GM23248 (cell line): Measurements from ENCODE around the gene MEG3. TPM values are rescaled to one million over a fixed set of nuclear protein-coding genes. Genes with fewer than 3 reads are reported as not detected.
A peak's percentile ranks its signal among the peaks of the same experiment; 100 is the strongest.

Experiments used
- DNase-seq: peaks from one replicate; pipeline ENCODE4 v3.0.0-alpha.2; 2015
- H2AFZ ChIP-seq: fragments of 200-600 bp; sonication (generic); 2 replicates; pipeline ENCODE4 v1.6.1; 2016; ENCODE audit warnings: antibody characterized with exemption
- H3F3A ChIP-seq: fragments of 200-600 bp; sonication (generic); 2 replicates; pipeline ENCODE4 v1.6.1; 2016; ENCODE audit warnings: mild to moderate bottlenecking, antibody characterized with exemption, mixed run types; ENCODE audit not compliant: insufficient read depth
- H3K27ac ChIP-seq: fragments of 200-600 bp; sonication (generic); 2 replicates; pipeline ENCODE4 v1.5.1; 2016; ENCODE audit warnings: mild to moderate bottlenecking
- H3K27me3 ChIP-seq: fragments of 200-600 bp; sonication (generic); replicated peaks from 2 replicates; pipeline ENCODE4 v1.6.1; 2016; ENCODE audit warnings: mild to moderate bottlenecking; ENCODE audit not compliant: insufficient read depth
- H3K36me3 ChIP-seq: fragments of 200-600 bp; sonication (generic); 2 replicates; pipeline ENCODE4 v1.6.1; 2016; ENCODE audit warnings: low read depth, mild to moderate bottlenecking
- H3K4me1 ChIP-seq: fragments of 200-600 bp; sonication (generic); 2 replicates; pipeline ENCODE4 v1.6.1; 2016; ENCODE audit warnings: mild to moderate bottlenecking; ENCODE audit not compliant: insufficient read depth
- H3K4me2 ChIP-seq: fragments of 200-600 bp; sonication (generic); one replicate; pipeline ENCODE4 v1.6.1; 2016; ENCODE audit warnings: mild to moderate bottlenecking; ENCODE audit not compliant: unreplicated experiment
- H3K4me3 ChIP-seq: fragments of 200-600 bp; sonication (generic); 2 replicates; pipeline ENCODE4 v1.5.1; 2016; ENCODE audit warnings: mild to moderate bottlenecking
- H3K79me2 ChIP-seq: fragments of 200-600 bp; sonication (generic); 2 replicates; pipeline ENCODE4 v1.6.1; 2016; ENCODE audit warnings: mild to moderate bottlenecking; ENCODE audit not compliant: insufficient read depth
- H3K9ac ChIP-seq: fragments of 200-600 bp; sonication (generic); 2 replicates; pipeline ENCODE4 v1.6.1; 2016; ENCODE audit warnings: mild to moderate bottlenecking
- H3K9me2 ChIP-seq: fragments of 200-600 bp; sonication (generic); 2 replicates; pipeline ENCODE4 v1.6.1; 2016; ENCODE audit warnings: mixed run types, mild to moderate bottlenecking, moderate library complexity; ENCODE audit not compliant: insufficient read depth
- H3K9me3 ChIP-seq: fragments of 200-600 bp; sonication (generic); one replicate; pipeline ENCODE4 v1.6.1; 2017; ENCODE audit warnings: low read depth
- H4K20me1 ChIP-seq: fragments of 200-600 bp; sonication (generic); 2 replicates; pipeline ENCODE4 v1.6.0; 2016; ENCODE audit not compliant: insufficient read depth
- EZH2 ChIP-seq: fragments of 200-600 bp; sonication (generic); IDR thresholded peaks from 2 replicates; pipeline ENCODE4 v1.6.1; 2018; ENCODE audit warnings: antibody characterized with exemption, mild to moderate bottlenecking; ENCODE audit not compliant: insufficient read depth, poor library complexity, severe bottlenecking
- EZH2phosphoT487 ChIP-seq: fragments of 200-600 bp; sonication (generic); IDR thresholded peaks from 2 replicates; pipeline ENCODE4 v1.6.1; 2018; ENCODE audit warnings: antibody characterized with exemption, moderate library complexity, mild to moderate bottlenecking, low read depth; ENCODE audit not compliant: insufficient read depth
- WGBS, 2 experiments: methylation state at CpG; one replicate each; pipeline ENCODE4 v1.1.6; 2015 to 2017; ENCODE audit warnings: low lambda C conversion rate in 2 of 2, low coverage in 1 of 2; ENCODE audit errors: missing lambda C conversion rate in 2 of 2; 5-methylcytosine and 5-hydroxymethylcytosine counted together
- in situ Hi-C: fragments of 300-500 bp; cut with MboI; formaldehyde crosslinking; loops from 2 replicates; pipeline ENCODE4 v1.15.0; 2020
- polyA plus RNA-seq: library from polyadenylated mRNA; unstranded; fragments of >200 nt; fragmentation: Nextera tagmentation; extraction: Ambion mirVana; gene quantifications from 2 replicates; pipeline ENCODE4 v1.2.1, GENCODE V29; 2016
- total RNA-seq: library from RNA; depleted of rRNA; stranded (reverse); fragments of >200 nt; shearing (Covaris generic); gene quantifications from 2 replicates; pipeline ENCODE4 v1.2.3, GENCODE V29; 2014

The MEG3 gene
- total and polyA plus RNA-seq, 2 experiments from 2014 or later, result 101 to 228 TPM

- H3K9me3 ChIP-seq, result no peaks in the 10 kb centered on the region
- 0 out of 2 replicates have a peak, but pooled peaks cover 2% of the 10 kb centered on the region for H3F3A ChIP-seq
- H3K4me1 ChIP-seq, result no peaks in the 10 kb centered on the region
- peak overlapping the region; percentile 50 for H3K4me2 ChIP-seq
- H3K79me2 ChIP-seq, result peaks cover 39% of the 10 kb centered on the region
- peak overlapping the region; percentile 94 for H3K4me3 ChIP-seq
- TF ChIP-seq EZH2phosphoT487 (no peak), EZH2 (no peak)
- in situ Hi-C loops, result loop anchor here (25.0 kb wide), 1 partner anchor 413 kb away; no protein-coding TSS in a partner anchor
- H2AFZ ChIP-seq, result peak overlapping the region; percentile 70; the same call in 1 of the 2 replicates
- no peaks in the 10 kb centered on the region for H3K9me2 ChIP-seq
- H3K36me3 ChIP-seq, result peaks cover under 1% of the 10 kb centered on the region; the same call in 1 of the 2 replicates
- peak overlapping the region; percentile 100 for H3K9ac ChIP-seq
- no peaks in the 10 kb centered on the region; the same call in 1 of the 2 replicates for H3K27me3 ChIP-seq
- no peak for DNase-seq
- H4K20me1 ChIP-seq, result peaks cover 13% of the 10 kb centered on the region; the same call in 1 of the 2 replicates
- 61 to 63% methylated on average over 34 to 36 of the region's 36 CpGs for WGBS, 2 experiments
- H3K27ac ChIP-seq, result peak overlapping the region; percentile 62
Observed at GRCh38 chr14:100824901-100825712, 811 bp upstream of the MEG3 start.

DNA sequence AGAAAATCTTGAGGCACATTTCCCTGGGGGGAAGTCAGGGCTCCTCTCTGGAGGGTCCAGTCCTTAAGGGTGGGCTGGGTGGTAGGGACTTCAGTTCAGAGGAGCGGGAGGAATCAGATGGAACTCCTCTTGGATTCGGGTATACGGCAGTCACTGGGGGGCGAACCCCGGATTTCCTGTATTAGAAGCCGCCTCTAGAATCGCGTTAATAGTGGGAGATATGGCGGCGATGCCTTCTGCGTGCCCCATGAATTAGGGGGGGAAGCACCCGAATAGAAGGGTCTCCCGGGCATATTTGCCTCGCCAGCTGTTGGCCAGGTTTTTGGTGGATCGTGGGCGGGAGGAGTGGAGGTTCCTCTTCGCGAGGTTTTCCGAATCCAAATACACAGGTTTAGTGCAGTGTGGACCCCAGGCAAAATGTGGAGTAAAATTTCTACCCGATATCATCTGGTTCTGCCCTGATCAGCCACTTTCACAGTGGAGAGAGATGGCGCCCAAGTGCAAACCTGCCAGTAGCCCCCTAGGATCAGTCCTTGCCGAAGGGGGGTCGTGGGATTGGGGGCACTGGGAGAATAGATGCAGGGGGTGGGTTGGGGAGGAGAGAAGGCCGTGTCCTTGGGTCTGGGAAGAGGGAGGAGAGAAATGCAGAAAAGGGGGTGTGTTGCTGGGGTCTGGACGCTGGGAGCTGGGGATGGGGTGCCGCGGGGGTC is 628 bp downstream of the MEG3 start:
- WGBS, 2 experiments, result 45 to 48% methylated on average over 23 to 27 of the region's 27 CpGs
- Histone ChIP-seq H3K36me3 (peaks cover 4% of the 10 kb centered on the region; the same call in 1 of the 2 replicates), H3K4me3 (peak overlapping the region; percentile 94), H2AFZ (no peak overlapping the region), H3K9me2 (no peaks in the 10 kb centered on the region), H4K20me1 (peaks cover 13% of the 10 kb centered on the region; the same call in 1 of the 2 replicates), H3K4me1 (no peaks in the 10 kb centered on the region), H3K9ac (peak overlapping the region; percentile 100), H3K27ac (peak overlapping the region; percentile 96), H3K9me3 (no peaks in the 10 kb centered on the region), H3K4me2 (peak overlapping the region; percentile 74), H3K27me3 (no peaks in the 10 kb centered on the region; the same call in 1 of the 2 replicates), H3K79me2 (peaks cover 53% of the 10 kb centered on the region), H3F3A (0 out of 2 replicates have a peak, but pooled peaks cover 5% of the 10 kb centered on the region)
- TF ChIP-seq EZH2phosphoT487 (no peak), EZH2 (no peak)
- in situ Hi-C loops, result loop anchor here (25.0 kb wide), 1 partner anchor 414 kb away; no protein-coding TSS in a partner anchor
- peak; percentile 56 for DNase-seq

GRCh38 chr14:100827101-100828021 is 1.4 kb downstream of the MEG3 start:
- no peak for TF ChIP-seq EZH2phosphoT487
- 46 to 52% methylated on average over 34 to 61 of the region's 61 CpGs for WGBS, 2 experiments
- H3K27me3 ChIP-seq, result no peaks in the 10 kb centered on the region
- H3K9me2 ChIP-seq, result no peaks in the 10 kb centered on the region
- peak overlapping the region; percentile 100 for H3K9ac ChIP-seq
- peaks cover 7% of the 10 kb centered on the region; the same call in 1 of the 2 replicates for H3K36me3 ChIP-seq
- peak; percentile 59 for DNase-seq
- no peaks in the 10 kb centered on the region for H3K4me1 ChIP-seq
- peaks cover 15% of the 10 kb centered on the region; the same call in 1 of the 2 replicates for H4K20me1 ChIP-seq
- no peak overlapping the region for H2AFZ ChIP-seq
- H3K9me3 ChIP-seq, result no peaks in the 10 kb centered on the region
- H3F3A ChIP-seq, result 0 out of 2 replicates have a peak, but pooled peaks cover 9% of the 10 kb centered on the region
- peak overlapping the region; percentile 74 for H3K4me2 ChIP-seq
- peak overlapping the region; percentile 94 for H3K4me3 ChIP-seq
- peak overlapping the region; percentile 96 for H3K27ac ChIP-seq
- in situ Hi-C loops, result loop anchor here (25.0 kb wide), 1 partner anchor 415 kb away; no protein-coding TSS in a partner anchor
- H3K79me2 ChIP-seq, result peaks cover 62% of the 10 kb centered on the region
